OCI-LY7 (cell line): ENCODE results near the gene CYFIP1. TPM values are rescaled to one million over a fixed set of nuclear protein-coding genes. Genes with fewer than 3 reads are reported as not detected.

Source experiments
- BruUV-seq: library from RNA; stranded (reverse); fragments of 400-500 nt; replicated peaks from 2 replicates; lab custom pipeline; 2021; lab: Mats Ljungman, UMichigan
- CTCF ChIA-PET: fragments of 300-600 bp; sonication (Branson Sonifier 250); formaldehyde crosslinking; loops from one replicate; lab custom pipeline; 2022; ENCODE audit warnings: antibody characterized with exemption; ENCODE audit not compliant: unreplicated experiment; lab: Charles Lee
- POLR2A ChIA-PET: fragments of 300-600 bp; sonication (Branson Sonifier 250); formaldehyde crosslinking; loops from one replicate; lab custom pipeline; 2022; ENCODE audit warnings: antibody characterized with exemption; lab: Charles Lee
- DNase-seq: peaks from one replicate; pipeline ENCODE4 v3.0.0-alpha.2; 2015; ENCODE audit warnings: low spot score
- H2AFZ ChIP-seq: fragments of 200-600 bp; sonication (generic), shearing (Covaris generic); 2 replicates; pipeline ENCODE4 v1.6.1; 2014; ENCODE audit warnings: mild to moderate bottlenecking, antibody characterized with exemption, low read length, moderate library complexity
- H3K27ac ChIP-seq: fragments of 200-600 bp; sonication (generic); 2 replicates; pipeline ENCODE4 v1.5.1; 2014; ENCODE audit warnings: mixed run types, low read depth, mild to moderate bottlenecking, moderate library complexity, low read length, inconsistent platforms; ENCODE audit not compliant: poor library complexity, severe bottlenecking
- H3K36me3 ChIP-seq: fragments of 200-600 bp; sonication (generic); 2 replicates; pipeline ENCODE4 v1.6.1; 2014; ENCODE audit warnings: mild to moderate bottlenecking, antibody characterized with exemption, low read length, moderate library complexity, mixed read lengths; ENCODE audit not compliant: insufficient read depth
- H3K4me1 ChIP-seq: fragments of 200-600 bp; sonication (generic); 2 replicates; pipeline ENCODE4 v1.5.1; 2014; ENCODE audit warnings: mild to moderate bottlenecking, low read length; ENCODE audit not compliant: insufficient read depth, poor library complexity, severe bottlenecking
- H3K4me2 ChIP-seq: fragments of 200-600 bp; sonication (generic); 2 replicates; pipeline ENCODE4 v1.6.1; 2014; ENCODE audit warnings: mild to moderate bottlenecking, low read length
- H3K4me3 ChIP-seq: fragments of 200-600 bp; sonication (generic); 2 replicates; pipeline ENCODE4 v1.5.1; 2014; ENCODE audit warnings: mild to moderate bottlenecking, low read depth, low read length; ENCODE audit not compliant: poor library complexity, severe bottlenecking
- H3K79me2 ChIP-seq: fragments of 200-600 bp; sonication (generic); 2 replicates; pipeline ENCODE4 v1.6.1; 2016; ENCODE audit warnings: low read depth, mild to moderate bottlenecking, low read length, moderate library complexity, mixed read lengths; ENCODE audit not compliant: insufficient read depth
- H3K9me2 ChIP-seq: fragments of 200-600 bp; sonication (generic); 2 replicates; pipeline ENCODE4 v1.6.1; 2016; ENCODE audit warnings: mild to moderate bottlenecking, low read length, mixed read lengths; ENCODE audit not compliant: insufficient read depth
- H3K9me3 ChIP-seq: fragments of 200-600 bp; sonication (generic); 2 replicates; pipeline ENCODE4 v1.6.1; 2014; ENCODE audit warnings: mild to moderate bottlenecking, mixed run types, low read length, mixed read lengths
- H4K20me1 ChIP-seq: fragments of 200-600 bp; sonication (generic); 2 replicates; pipeline ENCODE4 v1.6.1; 2014; ENCODE audit warnings: mild to moderate bottlenecking, antibody characterized with exemption, low read length, moderate library complexity, mixed read lengths; ENCODE audit not compliant: insufficient read depth
- CTCF ChIP-seq: fragments of 200-600 bp; sonication (generic); conservative IDR thresholded peaks from 2 replicates; pipeline ENCODE4 v1.5.1; 2014; ENCODE audit warnings: mild to moderate bottlenecking, antibody characterized with exemption, low read length, moderate library complexity, mixed read lengths
- EZH2phosphoT487 ChIP-seq: fragments of 200-600 bp; sonication (generic); IDR thresholded peaks from 2 replicates; pipeline ENCODE4 v1.6.1; 2018; ENCODE audit warnings: low read depth, borderline replicate concordance, mild to moderate bottlenecking, mixed run types, antibody characterized with exemption, low read length, moderate library complexity, mixed read lengths
- intact Hi-C: fragments of 100-400 bp; cut with micrococcal nuclease; formaldehyde crosslinking; loops from one replicate; pipeline ENCODE4 v1.10.0; 2022; ENCODE audit not compliant: unreplicated experiment
- total RNA-seq, 2 experiments: library from RNA; depleted of rRNA in 1 of 2; stranded (reverse); fragments of >200 nt in 1 of 2; shearing (Covaris generic) in 1 of 2; gene quantifications; 2 replicates each; pipeline ENCODE4 v1.2.3, GENCODE V29; 2014 to 2022

Gene CYFIP1
- total RNA-seq, 2 experiments from 2014 or later = 0.98 to 1.3 TPM

- DNase-seq = no peak
- no peaks in the 10 kb centered on the region for H3K36me3 ChIP-seq
- TF ChIP-seq EZH2phosphoT487 (no peak), CTCF (no peak)
- no peak overlapping the region for H3K4me3 ChIP-seq
- intact Hi-C loops = no loop called here
- H3K4me2 ChIP-seq = no peak overlapping the region
- no TSS peak for BruUV-seq
- no peaks in the 10 kb centered on the region for H3K79me2 ChIP-seq
- H3K4me1 ChIP-seq = no peaks in the 10 kb centered on the region
- CTCF ChIA-PET = no interaction called here
- POLR2A ChIA-PET = no interaction called here
- H3K9me3 ChIP-seq = no peaks in the 10 kb centered on the region
- H3K27ac ChIP-seq = no peak overlapping the region
- no peak overlapping the region for H2AFZ ChIP-seq
- H3K9me2 ChIP-seq = no peaks in the 10 kb centered on the region
- no peaks in the 10 kb centered on the region for H4K20me1 ChIP-seq
Measured at GRCh38 chr15:22951031-22951380, 29.2 kb downstream of the CYFIP1 start.

DNA sequence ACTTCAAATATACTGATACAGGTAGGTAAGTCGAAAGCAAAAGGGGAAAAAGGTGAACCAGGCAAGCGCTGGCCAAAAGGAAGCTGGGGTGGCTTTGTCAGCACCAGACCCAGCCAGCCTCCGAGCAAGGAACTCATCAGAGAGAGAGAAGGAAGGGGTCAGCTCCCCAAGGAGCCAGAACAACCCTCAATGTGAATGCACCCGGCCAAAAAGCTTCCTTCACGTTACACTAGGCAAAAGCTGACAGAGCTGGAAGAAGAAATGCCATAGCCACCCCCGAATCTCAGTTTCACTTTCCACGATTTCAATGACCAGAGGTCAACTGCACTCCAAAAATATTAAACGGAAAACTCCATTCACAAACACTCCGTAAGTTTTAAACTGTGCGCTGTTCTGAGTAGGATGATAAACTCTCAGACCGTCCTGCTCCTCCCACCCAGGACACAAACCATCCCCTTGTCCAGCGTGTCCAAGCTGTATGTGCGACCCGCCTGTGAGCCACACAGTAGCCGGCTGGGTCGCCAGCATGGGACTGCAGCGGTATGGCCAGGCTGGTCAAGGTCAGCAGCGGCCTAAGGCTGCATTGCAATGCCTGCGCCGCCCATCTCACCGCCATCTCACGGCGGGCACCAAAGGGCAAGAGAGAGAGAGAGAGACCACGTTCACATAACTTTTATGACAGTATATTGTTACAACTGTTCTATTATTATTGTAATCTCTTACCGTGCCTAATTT lies 29.7 kb downstream of the CYFIP1 start:
- no peak overlapping the region for H3K4me3 ChIP-seq
- CTCF ChIA-PET = no interaction called here
- H3K36me3 ChIP-seq = no peaks in the 10 kb centered on the region
- no peak for DNase-seq
- H2AFZ ChIP-seq = no peak overlapping the region
- TF ChIP-seq EZH2phosphoT487 (no peak), CTCF (no peak)
- no peaks in the 10 kb centered on the region for H3K4me1 ChIP-seq
- intact Hi-C loops = no loop called here
- POLR2A ChIA-PET = no interaction called here
- H4K20me1 ChIP-seq = no peaks in the 10 kb centered on the region
- H3K27ac ChIP-seq = no peak overlapping the region
- H3K9me3 ChIP-seq = no peaks in the 10 kb centered on the region
- H3K4me2 ChIP-seq = no peak overlapping the region
- H3K9me2 ChIP-seq = no peaks in the 10 kb centered on the region
- H3K79me2 ChIP-seq = no peaks in the 10 kb centered on the region
- BruUV-seq = no TSS peak

DNA sequence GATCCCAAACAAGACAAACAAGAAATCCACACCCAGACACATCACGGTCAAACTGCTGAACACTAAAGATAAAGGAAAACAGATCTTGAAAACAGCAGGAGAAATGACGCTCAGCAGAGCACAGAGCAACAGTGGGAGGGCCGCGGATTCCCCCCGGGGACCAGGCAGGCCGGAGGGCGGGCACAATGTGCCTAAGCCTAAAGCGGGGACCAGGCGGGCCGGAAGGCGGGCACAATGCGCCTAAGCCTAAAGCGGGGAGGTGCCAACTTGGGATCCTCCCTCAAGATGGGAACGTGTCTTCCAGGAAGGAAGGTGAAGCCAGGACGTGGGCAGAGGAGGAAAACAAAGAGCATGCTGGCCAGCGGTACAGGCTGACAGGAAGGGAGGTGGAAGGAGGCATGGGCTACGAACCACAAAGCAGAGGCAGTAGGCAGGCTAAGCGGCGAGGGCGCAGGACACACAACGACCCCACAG lies 31.1 kb downstream of the CYFIP1 start:
- TF ChIP-seq EZH2phosphoT487 (no peak), CTCF (no peak)
- H2AFZ ChIP-seq = no peak overlapping the region
- no peaks in the 10 kb centered on the region for H4K20me1 ChIP-seq
- H3K4me3 ChIP-seq = no peak overlapping the region
- H3K36me3 ChIP-seq = no peaks in the 10 kb centered on the region
- H3K4me2 ChIP-seq = no peak overlapping the region
- no peaks in the 10 kb centered on the region for H3K4me1 ChIP-seq
- ChIA-PET CTCF (no interaction called here), POLR2A (no interaction called here)
- intact Hi-C loops = no loop called here
- no peak for DNase-seq
- H3K79me2 ChIP-seq = no peaks in the 10 kb centered on the region
- H3K27ac ChIP-seq = no peak overlapping the region
- H3K9me2 ChIP-seq = no peaks in the 10 kb centered on the region
- no TSS peak for BruUV-seq
- no peaks in the 10 kb centered on the region for H3K9me3 ChIP-seq
